ENCODE measurements around the gene TRA2A.
"Not testable (repeated sequence)": the region's sequence is repeated elsewhere in the genome, so short reads cannot be mapped to it uniquely, and the experiment has no call there.

Gene TRA2A

DNA sequence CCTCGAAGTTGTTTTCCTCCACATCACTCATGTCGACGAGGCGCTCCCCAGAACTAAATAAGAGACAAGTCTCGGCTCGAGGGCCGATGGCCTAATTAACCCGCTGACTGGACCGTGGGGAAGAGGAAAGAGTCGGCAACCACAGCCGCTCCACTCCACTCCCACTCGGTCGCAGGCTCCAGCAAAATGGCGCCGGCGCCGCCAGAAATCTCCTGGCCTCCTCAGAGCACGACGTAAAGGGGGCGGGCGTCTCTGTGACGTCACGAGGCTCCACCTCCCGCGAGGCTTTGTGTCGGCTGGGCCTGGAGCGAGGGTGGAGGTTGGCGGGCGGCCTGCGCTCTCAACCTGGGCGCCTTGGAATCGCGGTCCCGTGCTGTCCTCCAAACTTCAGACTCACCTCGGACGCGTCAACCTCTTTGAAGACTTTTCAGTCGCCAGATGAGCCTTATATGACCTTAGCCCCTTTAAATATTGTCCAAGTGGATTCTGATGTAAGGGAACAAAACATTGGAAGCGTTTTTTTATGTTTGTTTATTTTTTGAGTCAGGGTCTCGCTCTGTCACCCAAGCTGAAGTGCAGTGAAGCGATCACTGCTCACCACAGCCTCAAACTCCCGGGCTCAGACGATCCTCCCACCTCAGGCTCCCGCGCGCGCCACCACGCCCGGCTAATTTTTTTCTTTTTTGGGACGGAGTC is at the start of gene TRA2A:
Gene TRA2A, minus strand, starts transcription at position 188 of the 696 bp plus-strand sequence. Its CDS starts 157 bp downstream, at position 31.
- peak; percentile 91 for DNase-seq

DNA sequence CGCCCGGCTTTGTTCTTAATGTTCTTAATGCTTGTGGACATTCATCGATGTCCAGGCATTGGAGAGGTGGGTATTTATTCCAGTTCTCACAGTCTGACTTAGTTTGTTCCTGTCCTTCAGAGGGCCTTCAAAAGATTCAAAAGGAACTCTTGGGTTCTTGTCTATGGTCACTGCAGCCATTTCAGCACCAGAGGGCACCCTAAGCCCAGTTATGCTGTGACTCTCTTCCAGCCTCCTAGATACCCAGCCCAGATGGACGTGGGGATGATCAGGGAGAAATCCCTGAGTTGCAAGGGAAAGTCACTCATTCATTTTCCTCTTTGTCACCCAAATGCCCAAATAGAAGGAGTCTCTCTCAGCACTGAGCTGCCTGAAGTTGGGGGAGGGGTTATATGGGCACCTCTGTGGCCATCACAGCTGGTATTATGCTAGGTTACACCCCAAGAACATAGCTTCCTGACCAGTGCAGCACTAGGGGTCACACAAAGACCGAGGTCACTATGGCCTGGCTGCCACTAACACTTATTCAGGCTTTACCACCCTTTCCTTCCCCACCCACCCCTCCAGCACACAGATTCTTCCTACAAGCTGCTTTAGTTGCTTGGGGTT is 38.9 kb upstream of the TRA2A start:
- DNase-seq = peak; percentile 63

DNA sequence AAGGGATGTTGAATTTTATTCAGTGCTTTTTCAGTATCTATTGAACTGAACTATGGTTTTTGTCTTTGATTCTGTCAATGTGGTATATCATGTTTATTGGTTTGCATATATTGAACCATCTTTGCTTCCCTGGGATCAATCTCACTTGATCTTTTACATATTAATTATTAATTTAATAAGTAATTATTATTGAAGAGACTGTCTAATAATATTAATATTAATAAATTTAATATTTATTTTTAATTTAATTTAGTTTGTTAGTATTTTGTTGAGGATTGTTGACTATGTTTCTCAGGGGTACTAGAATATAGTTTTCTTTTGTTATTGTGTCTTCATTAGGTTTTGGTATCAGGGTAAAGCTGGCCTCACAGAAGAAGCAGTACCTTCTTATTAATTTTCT is 26.5 kb upstream of the TRA2A start:
- no peak for DNase-seq

DNA sequence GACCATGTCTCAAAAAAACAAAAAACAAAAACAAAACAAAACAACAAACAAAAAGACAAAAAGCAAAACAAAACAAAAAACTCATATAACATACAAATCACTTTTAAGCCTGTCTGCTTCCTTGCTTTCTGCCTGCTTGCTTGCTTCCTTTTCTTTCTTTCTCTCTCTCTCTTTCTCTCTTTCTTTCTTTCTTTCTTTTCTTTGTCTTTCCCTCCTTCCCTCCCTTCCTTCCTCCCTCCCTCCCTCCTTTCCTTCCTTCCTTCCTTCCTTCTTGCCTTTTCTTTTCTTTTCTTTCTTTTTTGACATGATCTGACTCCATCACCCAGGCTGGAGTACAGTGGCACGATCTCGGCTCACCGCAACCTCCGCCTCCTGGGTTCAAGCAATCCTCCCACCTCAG is 15.9 kb upstream of the TRA2A start:
- DNase-seq = no peak

DNA sequence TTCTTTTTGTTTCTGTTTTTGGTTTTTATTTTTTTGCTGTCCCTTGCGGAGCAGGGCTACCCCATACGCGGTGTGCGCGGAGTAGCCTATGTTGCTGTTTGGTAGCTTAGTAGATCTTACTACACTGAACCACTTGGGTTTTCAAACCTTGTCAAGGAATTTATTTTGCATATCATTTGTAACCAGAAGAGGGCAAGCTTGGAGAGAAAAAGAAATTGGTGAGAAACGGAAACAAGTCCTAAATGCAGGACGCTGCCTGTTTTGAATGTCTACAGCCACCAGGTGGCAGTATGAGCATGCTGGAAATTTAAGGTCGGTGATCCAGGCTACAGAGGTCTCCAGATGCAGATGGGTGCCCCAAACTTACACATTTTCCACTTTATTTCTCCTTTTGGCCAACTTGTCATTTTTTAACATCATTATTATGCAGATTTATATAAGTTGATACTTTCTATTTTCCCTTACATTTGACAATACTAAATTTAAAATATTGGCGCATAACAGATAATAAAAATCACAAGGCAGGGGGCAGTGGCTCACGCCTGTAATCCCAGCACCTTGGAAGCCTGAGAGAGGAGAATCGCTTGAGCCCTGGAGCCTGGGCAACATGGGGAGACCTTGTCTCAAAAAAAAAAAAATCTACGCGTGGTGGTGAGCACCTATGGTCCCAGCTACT is 15.3 kb upstream of the TRA2A start:
- DNase-seq = peak; percentile 79

DNA sequence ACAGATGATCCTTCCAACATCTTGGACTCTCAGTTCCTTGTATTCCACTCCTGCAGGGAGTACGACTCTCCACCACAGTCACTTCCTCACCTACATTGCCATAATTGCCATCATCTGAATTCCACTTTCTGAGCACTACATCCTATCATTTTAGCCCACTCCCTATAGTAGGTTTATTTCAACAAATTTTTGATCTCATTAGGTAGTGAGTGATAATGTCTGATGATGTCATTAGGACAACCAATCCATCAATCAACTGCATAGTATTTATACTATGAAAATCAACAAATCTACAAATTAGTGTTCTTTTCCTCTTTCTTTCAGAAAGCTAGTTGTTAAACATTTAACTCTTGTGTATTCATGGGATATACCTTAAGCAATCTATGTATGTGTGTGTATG is 13.7 kb upstream of the TRA2A start:
- no peak for DNase-seq

DNA sequence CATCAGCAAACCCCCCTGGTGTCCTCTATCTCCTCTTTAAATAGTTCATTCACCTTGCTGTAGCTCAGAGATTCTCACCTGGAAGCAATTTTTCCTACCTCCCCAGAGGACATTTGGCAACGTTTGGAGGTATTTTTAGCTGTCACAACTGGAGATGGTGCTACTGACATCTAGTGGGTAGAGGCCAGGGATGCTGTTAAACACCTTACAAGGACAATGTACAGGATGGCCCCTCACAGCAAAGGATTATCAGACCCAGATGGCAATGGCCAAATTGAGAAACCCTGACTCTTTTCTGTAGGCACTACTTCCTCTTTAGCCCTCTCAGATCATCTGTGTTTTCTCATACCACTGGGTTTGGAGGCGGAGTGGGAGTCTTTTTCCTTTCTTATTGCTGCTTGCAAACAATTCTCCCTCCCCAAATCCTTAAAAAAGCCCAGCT is 13.2 kb upstream of the TRA2A start:
- DNase-seq = peak; percentile 68

DNA sequence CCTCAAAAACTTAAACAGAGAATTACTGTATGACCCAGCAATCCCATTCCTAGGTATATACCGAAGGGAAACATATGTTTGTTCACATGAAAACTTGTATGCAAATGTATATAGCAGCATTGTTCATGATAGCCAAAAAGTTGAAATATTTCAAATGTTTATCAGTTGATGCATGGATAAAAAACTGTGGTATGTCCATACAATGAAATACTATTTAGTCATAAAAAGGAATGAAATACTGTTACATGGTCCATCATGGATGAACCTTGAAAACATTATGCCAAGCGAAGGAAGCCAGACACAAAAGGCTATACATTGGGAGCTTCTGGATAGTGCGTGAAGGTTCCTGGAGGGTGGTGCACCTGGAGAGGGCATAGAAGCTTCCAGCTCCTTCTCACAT is 11.0 kb upstream of the TRA2A start:
- no peak for DNase-seq

DNA sequence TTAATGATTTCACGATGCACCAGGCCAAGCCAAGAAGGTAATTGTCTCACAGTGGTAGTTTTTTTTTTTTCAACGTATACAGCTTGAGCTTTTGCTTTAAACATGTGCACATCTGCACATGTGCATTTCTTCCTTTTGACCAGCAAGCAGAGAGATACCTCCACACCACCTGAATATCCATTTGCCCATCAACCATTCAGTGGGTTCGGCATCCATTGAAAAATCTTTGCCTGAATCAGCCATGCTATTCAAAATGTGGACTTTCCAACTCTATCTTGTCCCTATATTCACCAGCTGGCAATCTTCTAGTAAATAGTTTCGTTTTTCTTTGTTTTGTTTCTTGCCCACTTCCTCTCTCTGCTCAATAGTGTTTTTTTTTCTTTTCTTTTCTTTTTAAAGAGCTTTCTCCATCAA is 7.7 kb upstream of the TRA2A start:
- DNase-seq = no peak

DNA sequence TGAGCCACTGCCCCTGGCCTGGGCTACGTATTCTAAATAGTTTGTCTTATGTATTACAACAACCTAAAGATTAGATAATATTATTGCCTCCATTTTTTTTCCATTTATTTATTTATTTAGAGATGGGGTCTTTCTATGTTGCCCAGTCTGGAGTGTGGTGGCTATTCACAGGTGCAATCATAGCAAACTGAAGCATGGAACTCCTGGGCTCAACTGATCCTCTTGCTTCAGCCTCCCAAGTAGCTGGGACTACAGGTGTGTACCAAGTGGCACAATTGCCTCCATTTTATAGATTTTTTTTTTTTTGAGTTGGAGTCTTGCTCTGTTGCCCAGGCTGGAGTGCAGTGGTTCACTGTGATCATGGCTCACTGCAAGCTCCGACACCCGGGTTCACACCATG is 6.5 kb upstream of the TRA2A start:
- DNase-seq = no peak

DNA sequence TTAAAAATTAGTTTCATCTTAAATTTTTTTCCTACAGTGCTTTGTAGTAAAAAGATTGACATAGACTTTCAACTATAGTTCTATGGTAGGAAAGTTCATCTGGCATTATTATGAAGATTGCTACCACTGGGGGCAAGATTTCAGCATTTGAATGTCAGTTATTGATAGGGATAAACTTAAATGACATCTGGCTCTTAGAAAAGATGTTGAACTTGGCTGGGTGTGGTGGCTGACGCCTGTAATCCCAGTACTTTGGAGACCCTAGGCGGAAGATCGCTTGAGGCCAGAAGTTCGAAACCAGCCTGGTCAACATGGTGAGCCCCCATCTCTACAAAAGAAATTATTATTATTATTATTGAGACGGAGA is 1.4 kb upstream of the TRA2A start:
- DNase-seq = no peak

DNA sequence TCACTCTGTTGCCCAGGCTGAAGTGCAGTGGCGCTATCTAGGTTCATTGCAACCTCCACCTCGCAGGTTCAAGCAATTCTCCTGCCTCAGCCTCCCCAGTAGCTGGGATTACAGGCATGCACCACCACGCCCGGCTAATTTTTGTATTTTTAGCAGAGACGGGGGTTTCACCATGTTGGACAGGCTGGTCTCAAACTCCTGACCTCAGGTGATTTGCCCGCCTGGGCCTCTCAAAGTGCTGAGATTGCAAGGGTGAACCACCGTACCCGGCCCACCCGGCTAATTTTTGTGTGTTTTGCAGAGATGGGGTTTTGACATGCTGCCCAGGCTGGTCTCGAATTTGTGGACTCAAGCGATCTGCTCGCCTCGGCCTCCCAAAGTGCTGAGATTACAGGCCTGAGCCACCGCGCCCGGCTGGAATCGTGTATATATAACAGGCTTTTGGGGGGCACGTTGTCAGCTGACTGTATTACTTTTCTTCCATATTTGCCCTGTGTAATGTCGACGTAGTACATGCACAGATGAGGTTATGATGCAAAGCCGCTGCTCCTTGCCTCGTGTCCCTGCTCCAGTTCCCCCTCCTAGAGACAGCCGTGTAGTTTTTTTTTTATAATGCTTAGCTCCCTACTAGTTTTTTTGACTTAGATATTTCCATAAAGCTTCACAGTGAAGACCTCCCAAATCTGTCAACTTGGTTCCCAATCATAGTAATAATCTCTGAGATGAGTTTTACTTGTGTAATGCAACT is 883 bp upstream of the TRA2A start:
- DNase-seq = no peak

DNA sequence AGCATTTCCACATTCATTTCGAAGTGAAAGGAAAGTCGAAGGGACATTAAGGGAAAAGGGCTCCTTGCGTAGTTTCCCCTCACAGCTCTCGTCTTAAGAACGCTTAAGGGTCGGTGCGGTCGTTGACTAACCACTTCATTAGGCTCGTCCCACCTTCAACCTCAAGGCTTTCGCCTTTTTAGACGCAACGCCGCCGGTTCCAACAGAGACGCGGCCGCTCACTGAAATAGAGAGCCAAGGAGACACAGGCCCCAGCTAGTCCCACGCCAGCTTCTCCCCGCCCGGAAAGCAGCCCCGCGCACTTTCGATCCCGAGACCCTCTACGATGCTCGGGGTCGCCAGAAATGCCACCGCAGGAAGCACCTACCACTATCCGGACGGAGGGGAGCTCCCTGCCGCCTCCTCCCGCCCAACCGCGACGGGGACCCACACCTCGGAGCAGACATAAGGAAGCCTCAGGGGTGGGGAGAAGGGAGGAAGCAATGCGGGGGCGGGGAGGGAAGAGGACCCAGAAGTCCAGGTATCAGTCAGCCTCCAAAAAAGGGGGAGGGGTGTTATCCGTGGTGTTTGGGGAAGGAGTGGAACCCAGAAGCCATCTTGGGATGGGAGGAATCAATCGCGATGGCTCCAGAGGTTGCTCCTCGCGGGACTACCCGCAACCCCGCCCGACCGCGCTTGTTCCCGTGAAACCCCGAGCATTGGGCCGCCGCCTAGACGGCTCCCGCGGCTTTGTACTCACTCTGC is 559 bp downstream of the TRA2A start:
- DNase-seq = peak; percentile 70

DNA sequence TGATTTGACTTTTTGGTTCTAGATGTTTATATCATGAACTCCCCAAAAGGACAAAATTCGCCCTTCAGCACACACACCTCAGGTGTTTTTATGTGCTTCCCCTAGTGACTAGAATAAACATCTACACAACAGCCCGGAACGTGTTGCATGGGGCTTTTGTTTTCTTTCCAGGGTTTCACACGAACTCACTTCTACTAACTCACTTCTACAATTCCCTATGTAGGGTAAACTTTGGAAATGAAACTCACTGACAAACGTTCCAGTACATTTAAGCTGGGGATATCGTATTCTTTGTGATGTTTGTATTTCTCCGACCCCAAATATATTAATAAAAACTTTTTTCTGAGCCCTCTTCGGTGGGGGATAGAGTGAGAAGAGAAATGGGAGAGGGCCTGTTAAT is 1.4 kb downstream of the TRA2A start:
- peak; percentile 26 for DNase-seq

DNA sequence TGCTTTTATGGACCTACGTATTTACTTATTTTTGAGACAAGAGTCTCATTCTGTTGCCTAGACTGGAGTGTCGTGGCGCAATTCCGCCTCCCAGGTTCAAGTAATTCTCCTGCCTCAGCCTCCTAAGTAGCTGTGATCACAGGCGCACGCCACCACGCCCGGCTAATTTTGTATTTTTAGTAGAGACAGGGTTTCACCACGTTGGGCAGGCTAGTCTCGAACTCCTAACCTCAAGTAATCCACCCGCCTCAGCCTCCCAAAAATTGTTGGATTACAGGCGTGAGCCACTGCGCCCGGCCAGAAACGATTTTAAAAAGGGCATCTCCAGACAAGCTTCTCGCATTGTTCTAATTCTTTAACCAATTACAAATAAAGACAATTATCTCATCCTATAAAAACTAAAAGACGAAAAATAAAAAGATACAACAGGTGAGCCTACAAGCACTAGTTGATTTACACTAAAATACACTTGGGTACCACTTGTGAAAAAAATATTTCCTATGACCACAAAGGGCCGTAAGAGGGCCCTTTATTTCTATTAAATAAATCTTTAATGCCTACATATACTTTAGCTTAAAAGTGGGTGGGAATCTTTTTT is 2.4 kb downstream of the TRA2A start:
- DNase-seq = no peak

DNA sequence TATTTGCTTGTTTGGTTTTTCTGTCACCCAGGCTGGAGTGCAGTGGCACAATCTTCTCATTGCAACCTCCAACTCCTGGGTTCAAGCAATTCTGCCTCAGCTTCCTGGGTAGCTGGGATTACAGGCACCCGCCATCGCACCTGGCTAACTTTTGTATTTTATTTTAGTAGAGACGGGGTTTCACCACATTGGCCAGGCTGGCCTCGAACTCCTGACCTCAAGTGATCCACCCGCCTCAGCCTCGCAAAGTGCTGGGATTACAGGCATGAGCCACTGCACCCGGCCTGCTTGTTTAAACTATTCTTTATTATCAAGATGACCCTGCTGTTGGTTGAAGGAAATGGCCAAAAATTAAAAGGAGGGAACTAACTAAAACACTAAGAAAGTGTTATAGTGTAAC is 6.2 kb downstream of the TRA2A start:
- not testable (repeated sequence) for DNase-seq

DNA sequence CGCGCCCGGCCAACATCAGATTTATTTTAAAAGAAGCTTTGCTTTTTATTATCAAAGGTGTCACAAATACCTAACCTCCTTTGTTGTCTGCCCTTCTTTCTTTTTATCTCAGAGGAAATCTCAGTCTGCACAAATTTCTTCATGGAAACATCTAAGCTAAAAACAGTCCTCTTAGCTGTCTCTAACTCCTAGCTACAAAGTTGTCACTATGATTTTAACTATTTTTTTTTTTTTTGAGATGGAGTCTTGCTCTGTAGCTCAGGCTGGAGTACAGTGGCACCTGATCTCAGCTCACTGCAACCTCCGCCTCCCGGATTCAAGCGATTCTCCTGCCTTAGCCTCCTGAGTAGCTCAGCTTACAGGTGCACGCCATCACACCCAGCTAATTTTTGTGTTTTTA is 7.3 kb downstream of the TRA2A start:
- DNase-seq = no peak

DNA sequence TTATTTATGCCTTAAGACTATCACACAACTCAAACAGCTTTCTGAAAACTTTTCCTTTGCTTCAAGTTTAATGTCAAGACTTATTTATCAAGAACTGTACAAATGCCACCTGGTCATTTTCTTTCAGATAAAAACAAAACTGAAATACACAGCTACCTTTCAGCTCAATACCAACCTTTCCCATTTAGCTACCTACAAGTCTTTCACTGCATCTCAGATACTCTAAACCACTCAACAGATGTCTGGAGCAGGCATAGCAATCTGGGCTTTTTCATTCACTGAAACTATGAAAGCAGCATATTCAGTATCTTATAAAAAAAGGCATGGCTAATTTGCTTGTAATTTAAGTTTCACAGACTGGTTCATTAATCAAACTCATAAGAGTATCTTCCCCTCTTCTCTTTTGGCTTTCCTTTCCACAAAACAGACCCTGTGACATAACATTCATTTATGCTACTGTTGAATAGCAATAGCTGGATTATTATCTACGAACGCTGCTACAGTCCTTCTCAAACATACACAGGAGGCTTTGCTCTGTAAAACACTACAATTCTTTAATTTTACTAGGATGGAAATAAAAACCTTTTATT is 8.2 kb downstream of the TRA2A start:
- no peak for DNase-seq

DNA sequence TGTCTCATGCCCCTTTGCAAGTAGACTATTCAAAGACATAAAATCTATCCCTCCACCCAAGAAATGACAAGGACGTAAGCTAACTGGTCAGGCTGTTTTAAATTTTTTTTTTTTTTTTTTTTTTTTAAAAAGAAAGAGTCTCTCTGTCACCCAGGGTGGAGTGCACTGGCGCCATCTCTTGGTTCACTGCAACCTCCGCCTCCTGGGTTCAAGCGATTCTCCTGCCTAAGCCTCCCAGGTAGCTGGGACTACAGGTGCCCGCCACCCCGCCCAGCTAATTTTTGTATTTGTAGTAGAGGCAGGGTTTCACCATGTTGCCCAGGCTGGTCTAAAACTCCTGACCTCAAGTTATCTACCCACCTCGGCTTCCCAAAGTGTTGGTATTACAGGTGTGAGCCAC is 11.2 kb downstream of the TRA2A start:
- no peak for DNase-seq

DNA sequence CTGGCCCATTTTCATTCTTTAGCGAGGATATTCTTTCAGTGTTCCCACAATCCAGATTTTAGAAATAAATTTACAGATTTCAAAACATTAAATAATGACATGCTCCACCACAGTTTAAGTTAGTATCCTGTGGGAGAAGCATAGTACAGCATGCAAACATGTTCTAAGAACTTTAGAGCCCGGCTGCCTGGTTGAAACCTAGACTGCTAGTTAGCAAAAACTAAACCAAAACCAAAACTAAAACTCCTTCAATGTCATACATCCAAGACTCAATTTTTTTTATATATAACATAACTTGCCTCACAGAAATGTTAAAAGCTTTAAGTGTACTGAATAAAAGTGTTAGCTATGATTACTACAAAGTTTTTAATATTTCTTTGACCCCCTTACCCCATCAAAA is 17.0 kb downstream of the TRA2A start:
- no peak for DNase-seq

DNA sequence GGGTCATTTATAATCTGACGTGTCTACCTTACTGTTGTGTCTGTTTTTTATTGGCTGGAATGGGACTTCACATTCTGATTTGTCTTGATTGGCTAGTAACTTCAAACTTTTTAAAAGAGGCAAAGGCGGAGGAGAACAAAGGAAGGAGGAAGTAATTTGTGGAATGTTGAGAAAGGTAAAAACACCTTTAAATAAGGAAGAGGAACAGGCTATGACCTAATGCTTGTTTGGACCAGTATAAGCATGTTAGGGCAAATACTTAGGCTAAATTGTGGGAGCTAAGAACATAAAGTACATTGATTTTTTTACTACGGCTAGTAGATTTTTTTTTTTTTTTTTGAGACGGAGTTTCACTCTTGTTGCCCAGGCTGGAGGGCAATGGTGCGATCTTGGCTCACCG is 18.0 kb downstream of the TRA2A start:
- not testable (repeated sequence) for DNase-seq

DNA sequence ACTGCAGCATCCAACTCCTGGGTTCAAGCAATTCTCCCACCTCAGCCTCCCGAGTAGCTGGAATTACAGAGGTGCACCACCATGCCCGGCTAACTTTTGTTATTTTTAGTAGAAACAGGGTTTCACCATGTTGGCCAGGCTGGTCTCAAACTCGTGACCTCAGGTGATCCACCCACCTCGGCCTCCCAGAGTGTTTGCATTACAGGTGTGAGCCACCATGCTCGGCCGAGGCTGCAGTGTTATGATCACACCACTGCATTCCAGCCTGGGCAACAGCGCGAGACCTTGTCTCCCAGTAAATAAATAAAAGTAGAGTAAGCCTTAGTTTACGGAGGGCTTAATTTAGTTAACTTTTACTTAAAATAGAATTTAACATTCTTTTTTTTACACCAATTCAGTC is 37.8 kb downstream of the TRA2A start:
- DNase-seq = no peak

Measured in COR-L47 (cell line).